Neural crest cell (in vitro differentiated cells): ENCODE results near the gene PRKD3. TPM values are rescaled to one million over a fixed set of nuclear protein-coding genes. Genes with fewer than 3 reads are reported as not detected.

ENCODE experiments used
- DNase-seq: peaks from one replicate; pipeline ENCODE4 v3.0.0; 2021; ENCODE audit warnings: low read depth, mixed read lengths, low spot score
- H3K27ac Mint-ChIP-seq: one replicate; pipeline ENCODE4 v1.8.0; 2021; ENCODE audit warnings: mild to moderate bottlenecking, mixed read lengths; ENCODE audit not compliant: unreplicated experiment
- H3K27me3 Mint-ChIP-seq: 2 replicates; pipeline ENCODE4 v1.8.0; 2021; ENCODE audit warnings: low read depth, mild to moderate bottlenecking, mixed read lengths
- H3K36me3 Mint-ChIP-seq: 2 replicates; pipeline ENCODE4 v1.8.0; 2021; ENCODE audit warnings: low read depth, mild to moderate bottlenecking, mixed read lengths
- H3K4me1 Mint-ChIP-seq: 2 replicates; pipeline ENCODE4 v1.8.0; 2021; ENCODE audit warnings: mixed read lengths
- H3K4me3 Mint-ChIP-seq: one replicate; pipeline ENCODE4 v1.8.0; 2021; ENCODE audit warnings: mild to moderate bottlenecking, mixed read lengths
- H3K9me3 Mint-ChIP-seq: 2 replicates; pipeline ENCODE4 v1.8.0; 2021; ENCODE audit warnings: mixed read lengths
- CTCF ChIP-seq: fragments of 200-600 bp; sonication (generic); conservative IDR thresholded peaks from 2 replicates; pipeline ENCODE4 v1.5.0; 2021; ENCODE audit warnings: antibody characterized with exemption, mild to moderate bottlenecking
- total RNA-seq: library from RNA; stranded (reverse); gene quantifications from 2 replicates; pipeline ENCODE4 v1.2.1, GENCODE V29; 2021

PRKD3 gene
- total RNA-seq, 1 donor from 2014 or later = 62.6 TPM

DNA sequence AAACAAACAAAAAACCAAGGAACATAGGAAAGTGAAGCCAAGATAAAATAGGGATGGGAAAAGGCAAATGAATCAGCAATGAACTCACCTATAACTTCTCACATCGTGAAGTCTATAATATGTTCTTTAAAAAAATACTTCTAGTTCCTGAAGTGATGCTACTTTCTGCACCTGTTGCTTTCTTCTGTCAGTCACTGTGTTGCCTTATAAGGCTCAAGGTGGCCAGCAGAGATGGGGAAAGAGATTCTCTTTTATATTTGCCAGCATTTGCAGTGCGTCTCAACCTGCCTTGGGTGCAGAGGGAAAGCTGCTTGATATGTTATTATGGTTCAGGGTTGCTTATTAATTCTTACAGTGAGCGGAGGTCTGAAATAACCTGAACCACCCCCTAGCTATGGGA, 33.8 kb upstream of the PRKD3 start:
- no peaks in the 10 kb centered on the region for H3K4me1 Mint-ChIP-seq
- DNase-seq = no peak
- H3K36me3 Mint-ChIP-seq = no peaks in the 10 kb centered on the region
- no peak overlapping the region for H3K27ac Mint-ChIP-seq
- no peak for TF ChIP-seq CTCF
- H3K4me3 Mint-ChIP-seq = no peak overlapping the region
- no peaks in the 10 kb centered on the region for H3K9me3 Mint-ChIP-seq
- peaks cover 18% of the 10 kb centered on the region for H3K27me3 Mint-ChIP-seq

DNA sequence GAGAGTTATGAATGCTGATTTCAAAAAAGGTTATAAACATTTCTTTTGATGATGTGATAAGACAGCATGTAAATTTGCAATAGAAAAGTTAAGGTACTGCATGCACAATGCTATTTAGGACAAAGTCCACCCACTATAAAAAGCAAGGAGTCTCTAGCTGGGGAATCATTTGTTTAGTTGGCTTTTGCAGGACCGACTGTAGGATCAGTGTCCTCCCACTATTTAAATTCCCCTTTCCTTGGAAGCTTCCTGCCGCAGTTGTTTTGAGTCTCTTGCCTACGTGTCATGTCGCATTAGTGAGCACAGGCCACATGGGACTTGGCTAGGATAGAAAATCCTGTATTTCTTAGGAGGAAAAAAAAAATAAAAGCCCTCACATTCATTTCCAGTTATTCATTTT, 32.9 kb upstream of the PRKD3 start:
- no peak for DNase-seq
- H3K27ac Mint-ChIP-seq = no peak overlapping the region
- no peaks in the 10 kb centered on the region for H3K4me1 Mint-ChIP-seq
- H3K27me3 Mint-ChIP-seq = peaks cover 18% of the 10 kb centered on the region
- no peaks in the 10 kb centered on the region for H3K9me3 Mint-ChIP-seq
- no peak overlapping the region for H3K4me3 Mint-ChIP-seq
- no peak for TF ChIP-seq CTCF
- no peaks in the 10 kb centered on the region for H3K36me3 Mint-ChIP-seq

- no peak for TF ChIP-seq CTCF
- H3K27me3 Mint-ChIP-seq = peaks cover 18% of the 10 kb centered on the region
These were observed 32.4 kb upstream of the PRKD3 start for GRCh38 chr2:37357069-37357468.

DNA sequence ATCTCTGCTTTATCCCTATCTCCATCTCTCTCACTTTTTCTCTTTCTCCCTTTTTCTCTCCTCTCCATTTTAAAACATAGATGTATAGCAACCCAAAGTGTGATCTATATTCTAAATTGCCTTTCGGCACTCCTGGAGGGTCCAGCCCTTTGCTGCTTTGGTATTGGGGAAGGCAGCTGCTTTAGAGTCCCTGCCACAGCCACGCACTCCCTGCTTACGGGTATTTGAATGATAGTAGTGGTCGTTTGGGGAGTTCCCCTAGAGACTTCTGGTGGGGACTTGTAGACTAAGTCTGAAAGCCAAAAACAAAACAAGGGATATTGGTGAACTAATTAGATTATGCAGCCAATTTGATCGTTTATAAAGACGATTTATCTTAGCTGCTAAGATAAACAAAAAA, 31.7 kb upstream of the PRKD3 start:
- peaks cover 18% of the 10 kb centered on the region for H3K27me3 Mint-ChIP-seq
- TF ChIP-seq CTCF = no peak
- DNase-seq = no peak
- H3K9me3 Mint-ChIP-seq = no peaks in the 10 kb centered on the region
- H3K4me3 Mint-ChIP-seq = no peak overlapping the region
- no peaks in the 10 kb centered on the region for H3K4me1 Mint-ChIP-seq
- H3K27ac Mint-ChIP-seq = no peak overlapping the region
- H3K36me3 Mint-ChIP-seq = no peaks in the 10 kb centered on the region

More at GRCh38 chr2:37357069-37357468, 32.4 kb upstream of the PRKD3 start:
- no peak overlapping the region for H3K27ac Mint-ChIP-seq
- no peaks in the 10 kb centered on the region for H3K36me3 Mint-ChIP-seq
- H3K4me3 Mint-ChIP-seq = no peak overlapping the region
- no peak for DNase-seq
- H3K4me1 Mint-ChIP-seq = no peaks in the 10 kb centered on the region
- no peaks in the 10 kb centered on the region for H3K9me3 Mint-ChIP-seq

- Mint-ChIP-seq H3K9me3 (no peaks in the 10 kb centered on the region), H3K4me1 (no peaks in the 10 kb centered on the region), H3K4me3 (no peak overlapping the region), H3K27ac (no peak overlapping the region), H3K36me3 (no peaks in the 10 kb centered on the region), H3K27me3 (peaks cover 17% of the 10 kb centered on the region)
- TF ChIP-seq CTCF = no peak
- no peak for DNase-seq
These were observed 31.1 kb upstream of the PRKD3 start for GRCh38 chr2:37355735-37356134.

DNA sequence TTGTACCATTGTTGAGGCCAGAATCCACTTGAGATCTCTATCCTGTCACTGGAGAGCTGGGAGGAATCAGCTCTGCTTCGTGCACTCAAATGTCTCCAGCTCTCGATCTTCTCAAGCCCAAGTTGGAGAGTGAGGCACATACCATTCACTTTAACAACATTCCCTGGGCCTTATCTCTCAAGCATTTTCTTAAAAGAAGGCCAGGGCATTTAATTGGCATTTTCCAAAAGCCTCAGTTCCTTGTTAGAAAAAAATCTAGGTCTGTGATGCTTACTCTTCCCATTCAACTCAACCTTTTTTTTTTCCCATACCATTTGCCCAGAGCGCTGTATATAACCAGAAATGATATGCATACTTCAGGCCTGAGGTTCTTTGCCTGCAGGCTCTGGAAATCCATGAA, 29.9 kb upstream of the PRKD3 start:
- TF ChIP-seq CTCF = no peak
- Mint-ChIP-seq H3K9me3 (no peaks in the 10 kb centered on the region), H3K4me1 (no peaks in the 10 kb centered on the region), H3K36me3 (no peaks in the 10 kb centered on the region), H3K27me3 (peaks cover 10% of the 10 kb centered on the region), H3K27ac (no peak overlapping the region), H3K4me3 (no peak overlapping the region)
- no peak for DNase-seq
